ENCODE results near the gene AMHR2. TPM values are rescaled to one million over a fixed set of nuclear protein-coding genes. Genes with fewer than 3 reads are reported as not detected.

AMHR2 gene
- total and polyA plus RNA-seq, 2 experiments from 2014 or later = not detected

DNA sequence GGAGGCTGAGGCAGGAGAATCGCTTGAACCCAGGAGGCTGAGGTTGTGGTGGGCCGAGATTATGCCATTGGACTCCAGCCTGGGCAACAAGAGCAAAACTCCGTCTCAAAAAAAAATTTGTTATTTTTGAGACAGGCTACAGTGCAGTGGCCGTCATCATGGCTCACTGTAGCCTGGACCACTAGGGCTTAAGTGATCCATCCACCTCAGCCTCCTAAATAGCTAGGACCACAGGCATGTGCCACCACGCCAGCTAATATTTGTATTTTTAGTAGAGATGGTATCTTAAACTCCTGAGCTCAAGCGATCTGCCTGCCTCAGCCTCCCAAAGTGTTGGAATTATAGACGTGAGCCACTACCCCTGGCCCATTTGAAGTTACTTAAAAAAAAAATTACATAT is 27.3 kb downstream of the AMHR2 start:
- peaks cover 14% of the 10 kb centered on the region for H3K4me1 ChIP-seq (ENCODE audit: insufficient read depth)
- WGBS, 2 experiments (ENCODE audit: low coverage in 1 of 2, low lambda C conversion rate in 2 of 2, missing lambda C conversion rate in 2 of 2) = 95 to 97% methylated on average over 6 to 7 of the region's 7 CpGs
- no peak for DNase-seq

DNA sequence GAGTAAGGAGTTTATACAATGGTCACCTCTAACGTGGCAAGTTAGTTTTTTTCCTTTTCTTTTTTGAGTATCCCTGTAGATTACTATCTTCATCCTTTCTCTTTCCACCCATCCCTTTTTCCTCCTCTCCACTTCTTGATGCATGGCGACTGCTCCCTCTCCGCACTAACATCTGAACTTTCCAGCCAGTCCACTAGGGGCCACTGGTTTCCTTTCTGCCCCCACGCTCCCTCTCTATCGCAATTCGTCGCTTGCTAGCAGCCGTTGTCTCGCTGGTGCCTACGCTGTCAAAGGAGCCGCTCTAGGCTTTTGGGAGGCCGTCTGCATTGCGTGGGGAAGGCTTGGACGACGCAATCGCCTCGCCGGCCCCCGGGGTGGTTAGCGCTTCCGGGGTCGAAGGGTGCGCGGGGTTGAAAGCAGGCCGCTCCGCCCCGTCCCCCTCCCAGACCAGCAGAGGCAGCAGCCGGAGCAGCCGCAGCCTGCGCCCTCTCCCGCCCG is 28.1 kb downstream of the AMHR2 start, which contains the start of gene PCBP2:
Gene PCBP2, plus strand, starts transcription at position 442 of the 498 bp plus-strand sequence. CDS start 2,699 bp downstream, outside the sequence.
- peak within 1 kb of the TSS; percentile 99 for H3K4me3 ChIP-seq
- TF ChIP-seq EZH2phosphoT487 (IDR thresholded peaks at IDR 0.05; ENCODE audit: insufficient read depth, low read depth) (no peak), EZH2 (IDR thresholded peaks at IDR 0.05; ENCODE audit: insufficient read depth, poor library complexity, severe bottlenecking) (no peak)
- H3K79me2 ChIP-seq (ENCODE audit: insufficient read depth) = peaks cover 45% of the 10 kb centered on the region
- H3K9me2 ChIP-seq (ENCODE audit: insufficient read depth) = no peaks in the 10 kb centered on the region
- H3K36me3 ChIP-seq (ENCODE audit: low read depth) = peaks cover 30% of the 10 kb centered on the region
- H3K9ac ChIP-seq = peak within 1 kb of the TSS; percentile 99
- H3K9me3 ChIP-seq (ENCODE audit: low read depth) = no peaks in the 10 kb centered on the region
- H3K27ac ChIP-seq = peak within 1 kb of the TSS; percentile 92
- 0 to 1% methylated on average over 19 to 30 of the region's 32 CpGs for WGBS, 2 experiments (ENCODE audit: low coverage in 1 of 2, low lambda C conversion rate in 2 of 2, missing lambda C conversion rate in 2 of 2)
- H3F3A ChIP-seq (ENCODE audit: insufficient read depth) = peaks cover 50% of the 10 kb centered on the region
- no peaks in the 10 kb centered on the region for H3K27me3 ChIP-seq (replicated peaks; ENCODE audit: insufficient read depth)
- H3K4me1 ChIP-seq (ENCODE audit: insufficient read depth) = peaks cover 14% of the 10 kb centered on the region
- peaks cover 30% of the 10 kb centered on the region for H4K20me1 ChIP-seq (ENCODE audit: insufficient read depth)
- peak within 1 kb of the TSS; percentile 88 for H3K4me2 ChIP-seq (ENCODE audit: unreplicated experiment)
- peak within 1 kb of the TSS; percentile 90 for H2AFZ ChIP-seq
- peak; percentile 100 for DNase-seq
- in situ Hi-C loops (cut with MboI) = no loop called here

More for the DNA sequence above, 27.3 kb downstream of the AMHR2 start:
- H3K36me3 ChIP-seq (ENCODE audit: low read depth) = peaks cover 22% of the 10 kb centered on the region
- H3K27me3 ChIP-seq (replicated peaks; ENCODE audit: insufficient read depth) = no peaks in the 10 kb centered on the region
- H3K9ac ChIP-seq = no peak overlapping the region
- no peak overlapping the region for H3K27ac ChIP-seq
- peaks cover 27% of the 10 kb centered on the region for H4K20me1 ChIP-seq (ENCODE audit: insufficient read depth)
- peaks cover 38% of the 10 kb centered on the region for H3K79me2 ChIP-seq (ENCODE audit: insufficient read depth)
- no peaks in the 10 kb centered on the region for H3K9me3 ChIP-seq (ENCODE audit: low read depth)
- in situ Hi-C loops (cut with MboI) = no loop called here
- no peak overlapping the region for H3K4me3 ChIP-seq
- no peak overlapping the region for H2AFZ ChIP-seq
- TF ChIP-seq EZH2 (IDR thresholded peaks at IDR 0.05; ENCODE audit: insufficient read depth, poor library complexity, severe bottlenecking) = no peak
- TF ChIP-seq EZH2phosphoT487 (IDR thresholded peaks at IDR 0.05; ENCODE audit: insufficient read depth, low read depth) = no peak
- H3K4me2 ChIP-seq (ENCODE audit: unreplicated experiment) = no peak overlapping the region
- H3F3A ChIP-seq (ENCODE audit: insufficient read depth) = peaks cover 45% of the 10 kb centered on the region
- H3K9me2 ChIP-seq (ENCODE audit: insufficient read depth) = no peaks in the 10 kb centered on the region

DNA sequence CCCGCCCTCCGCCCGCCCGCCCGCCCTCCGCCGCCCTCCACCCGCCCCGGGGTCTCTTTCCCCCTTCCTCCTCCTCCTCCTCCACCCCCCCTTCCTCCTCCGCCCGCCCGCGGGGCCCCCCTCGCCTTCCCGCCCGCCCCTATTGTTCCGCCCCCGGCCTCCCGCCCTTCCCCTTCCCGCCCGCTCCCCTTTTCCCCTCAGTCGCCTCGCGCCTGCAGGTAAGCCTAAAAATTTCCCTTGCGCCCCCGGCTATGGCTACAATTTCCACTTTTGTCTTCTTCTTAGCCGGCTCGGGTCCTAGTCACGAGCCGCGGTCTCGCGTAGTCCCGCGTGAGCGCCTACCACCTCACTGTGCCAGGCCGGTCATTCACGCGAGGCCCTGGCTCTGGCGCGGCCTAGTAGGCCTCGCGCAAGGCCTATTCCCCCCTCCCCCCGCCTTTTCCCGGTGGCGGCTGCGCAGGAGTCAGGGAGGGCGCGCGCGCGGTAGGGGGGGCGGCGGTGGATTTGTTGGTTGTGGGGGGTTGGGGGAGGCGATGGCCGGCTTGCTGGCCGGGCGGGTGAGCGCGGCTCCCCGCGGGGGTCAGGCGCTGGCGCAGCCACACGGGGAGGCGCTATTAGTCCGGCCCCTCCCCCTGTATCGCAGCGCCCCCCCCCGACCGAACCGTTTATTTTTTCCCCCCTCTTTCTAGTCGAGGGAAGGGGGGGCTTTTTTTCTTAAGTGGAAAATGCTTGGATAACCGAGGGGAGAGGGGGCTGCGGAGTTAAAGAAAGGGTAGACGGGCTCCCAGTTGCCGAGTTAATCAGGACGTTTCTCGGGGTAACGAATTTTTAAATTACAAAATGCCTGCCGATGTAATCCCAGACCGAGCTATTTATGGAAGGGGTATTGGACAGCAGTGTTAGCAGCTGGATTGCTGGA is 28.8 kb downstream of the AMHR2 start:
- H3K27ac ChIP-seq = peak overlapping the region; percentile 92
- TF ChIP-seq EZH2phosphoT487 (IDR thresholded peaks at IDR 0.05; ENCODE audit: insufficient read depth, low read depth) (no peak), EZH2 (IDR thresholded peaks at IDR 0.05; ENCODE audit: insufficient read depth, poor library complexity, severe bottlenecking) (no peak)
- WGBS, 2 experiments (ENCODE audit: low coverage in 1 of 2, low lambda C conversion rate in 2 of 2, missing lambda C conversion rate in 2 of 2) = 1 to 2% methylated on average over 35 to 82 of the region's 82 CpGs
- peak overlapping the region; percentile 99 for H3K4me3 ChIP-seq
- peaks cover 14% of the 10 kb centered on the region for H3K4me1 ChIP-seq (ENCODE audit: insufficient read depth)
- peak overlapping the region; percentile 88 for H3K4me2 ChIP-seq (ENCODE audit: unreplicated experiment)
- no peaks in the 10 kb centered on the region for H3K9me3 ChIP-seq (ENCODE audit: low read depth)
- peaks cover 56% of the 10 kb centered on the region for H3F3A ChIP-seq (ENCODE audit: insufficient read depth)
- DNase-seq = peak; percentile 92
- H4K20me1 ChIP-seq (ENCODE audit: insufficient read depth) = peaks cover 30% of the 10 kb centered on the region
- H2AFZ ChIP-seq = no peak overlapping the region
- H3K9ac ChIP-seq = peak overlapping the region; percentile 99
- no peaks in the 10 kb centered on the region for H3K27me3 ChIP-seq (replicated peaks; ENCODE audit: insufficient read depth)
- peaks cover 37% of the 10 kb centered on the region for H3K36me3 ChIP-seq (ENCODE audit: low read depth)
- in situ Hi-C loops (cut with MboI) = no loop called here
- H3K79me2 ChIP-seq (ENCODE audit: insufficient read depth) = peaks cover 52% of the 10 kb centered on the region
- H3K9me2 ChIP-seq (ENCODE audit: insufficient read depth) = no peaks in the 10 kb centered on the region

DNA sequence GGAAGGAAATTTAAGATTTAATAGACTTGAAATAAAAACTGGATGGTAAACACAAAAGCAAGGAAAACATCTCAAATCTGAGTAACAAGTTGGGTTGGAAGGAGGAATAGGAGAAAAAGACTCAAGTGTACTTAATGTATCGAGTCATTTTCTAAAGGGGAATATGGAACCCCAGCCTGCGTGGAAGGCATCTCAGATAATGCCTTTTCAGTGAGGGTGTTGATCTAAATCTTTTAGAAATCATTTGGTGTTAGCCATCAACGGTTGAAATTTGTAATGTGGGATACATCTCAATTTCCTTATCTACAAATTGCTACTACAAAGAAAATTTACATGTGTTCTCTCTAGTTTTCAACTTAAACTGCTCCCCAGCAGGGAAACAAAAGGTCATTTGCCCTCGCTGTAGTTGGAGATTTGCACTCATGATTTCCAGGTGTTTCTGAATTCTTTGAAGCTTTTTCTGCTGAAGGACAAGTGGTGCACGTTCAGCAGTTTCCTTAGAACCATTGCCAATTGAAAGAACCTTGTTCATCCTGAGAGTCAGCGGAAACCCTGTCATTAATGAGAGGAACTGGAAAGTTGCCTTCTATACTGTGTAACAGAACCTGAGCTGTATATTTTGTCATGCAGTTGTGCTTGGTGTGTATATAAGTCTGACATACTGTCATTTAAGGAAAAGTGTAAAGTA is 30.4 kb downstream of the AMHR2 start:
- H4K20me1 ChIP-seq (ENCODE audit: insufficient read depth) = peaks cover 30% of the 10 kb centered on the region
- H3K4me2 ChIP-seq (ENCODE audit: unreplicated experiment) = peak overlapping the region; percentile 88
- H3F3A ChIP-seq (ENCODE audit: insufficient read depth) = peaks cover 60% of the 10 kb centered on the region
- peaks cover 69% of the 10 kb centered on the region for H3K79me2 ChIP-seq (ENCODE audit: insufficient read depth)
- no peak overlapping the region for H2AFZ ChIP-seq
- peak overlapping the region; percentile 99 for H3K4me3 ChIP-seq
- WGBS, 2 experiments (ENCODE audit: low coverage in 1 of 2, low lambda C conversion rate in 2 of 2, missing lambda C conversion rate in 2 of 2) = 33 to 38% methylated on average over 6 of the region's 6 CpGs
- no peak for TF ChIP-seq EZH2phosphoT487 (IDR thresholded peaks at IDR 0.05; ENCODE audit: insufficient read depth, low read depth)
- in situ Hi-C loops (cut with MboI) = no loop called here
- no peaks in the 10 kb centered on the region for H3K9me3 ChIP-seq (ENCODE audit: low read depth)
- peaks cover 53% of the 10 kb centered on the region for H3K36me3 ChIP-seq (ENCODE audit: low read depth)
- DNase-seq = no peak
- no peaks in the 10 kb centered on the region for H3K27me3 ChIP-seq (replicated peaks; ENCODE audit: insufficient read depth)
- H3K9me2 ChIP-seq (ENCODE audit: insufficient read depth) = no peaks in the 10 kb centered on the region
- H3K27ac ChIP-seq = peak overlapping the region; percentile 92; the same call in 1 of the 2 replicates
- peak overlapping the region; percentile 99 for H3K9ac ChIP-seq
- peaks cover 14% of the 10 kb centered on the region for H3K4me1 ChIP-seq (ENCODE audit: insufficient read depth)
